K562 (cell line): ENCODE measurements around the gene UBE2L3. TPM values are rescaled to one million over a fixed set of nuclear protein-coding genes. Genes with fewer than 3 reads are reported as not detected.

Experiments
- CBFA2T2 ChIP-seq: fragments of 450-650 bp; conservative IDR thresholded peaks from 2 replicates; pipeline ENCODE4 v1.6.1; 2017; ENCODE audit warnings: mild to moderate bottlenecking
- ESRRB ChIP-seq: fragments of 250-450 bp; sonication (Bioruptor Pico); IDR thresholded peaks from 2 replicates; pipeline ENCODE4 v1.5.0; 2020; ENCODE audit warnings: mild to moderate bottlenecking, moderate library complexity, borderline replicate concordance
- GABPB1 ChIP-seq: sonication (generic); formaldehyde crosslinking; IDR thresholded peaks from 2 replicates; pipeline ENCODE4 v1.8.0; 2022; ENCODE audit warnings: mild to moderate bottlenecking, missing genetic modification reagents
- NELFE ChIP-seq: IDR thresholded peaks from 2 replicates; pipeline ENCODE4 v1.6.1; 2011; ENCODE audit warnings: mild to moderate bottlenecking; ENCODE audit not compliant: insufficient read depth, insufficient read length
- STAG1 ChIP-seq: sonication (generic); formaldehyde crosslinking; IDR thresholded peaks from 2 replicates; pipeline ENCODE4 v1.5.0; 2020; ENCODE audit warnings: missing genetic modification reagents, borderline replicate concordance
- polyA plus RNA-seq, 8 experiments: library from polyadenylated mRNA; depleted of rRNA in 4 of 8; stranded (reverse) in 5 of 8; unstranded in 3 of 8; fragments of >200 nt; fragmentation: Nextera tagmentation in 2 of 8; fragmentation: Illumina TruSeq in 1 of 8; extraction: Ambion mirVana in 2 of 8; extraction: Trizol in 1 of 8; gene quantifications; 2 replicates each; pipeline versions ENCODE4 v1.2.1 to v1.2.3, GENCODE V29; 2011 to 2014; ENCODE audit warnings: inconsistent platforms in 1 of 8, missing spikeins in 1 of 8
- total RNA-seq, 7 experiments: library from RNA; depleted of rRNA in 6 of 7; stranded (reverse); fragments of >200 nt in 6 of 7; fragmentation: Illumina TruSeq in 2 of 7; extraction: Trizol in 2 of 7; gene quantifications; 2 replicates each; pipeline versions ENCODE4 v1.2.1 to v1.2.3, GENCODE V29; 2011 to 2021; ENCODE audit warnings: low replicate concordance in 1 of 7
- TF ChIP-seq, protein P1 (sequence below): sonication (generic); formaldehyde crosslinking; IDR thresholded peaks from 2 replicates; pipeline ENCODE4 v1.8.0; 2022; ENCODE audit warnings: missing genetic modification reagents, mild to moderate bottlenecking, borderline replicate concordance
- TF ChIP-seq, protein P2 (sequence below), 2 experiments: fragments of 450-650 bp; conservative IDR thresholded peaks; 2 replicates each; pipeline ENCODE4 v1.6.1; 2017; ENCODE audit warnings: mild to moderate bottlenecking in 2 of 2, moderate library complexity in 2 of 2
- TF ChIP-seq, protein P3 (sequence below): sonication (generic); formaldehyde crosslinking; IDR thresholded peaks from 2 replicates; pipeline ENCODE4 v1.8.1; 2022; ENCODE audit warnings: missing genetic modification reagents

UBE2L3 gene
- total and polyA plus RNA-seq, 9 of the 15 experiments (the other 6 are each of a cell fraction or from before 2014, with no cell fraction given), result 215 to 625 (median 285) TPM

DNA sequence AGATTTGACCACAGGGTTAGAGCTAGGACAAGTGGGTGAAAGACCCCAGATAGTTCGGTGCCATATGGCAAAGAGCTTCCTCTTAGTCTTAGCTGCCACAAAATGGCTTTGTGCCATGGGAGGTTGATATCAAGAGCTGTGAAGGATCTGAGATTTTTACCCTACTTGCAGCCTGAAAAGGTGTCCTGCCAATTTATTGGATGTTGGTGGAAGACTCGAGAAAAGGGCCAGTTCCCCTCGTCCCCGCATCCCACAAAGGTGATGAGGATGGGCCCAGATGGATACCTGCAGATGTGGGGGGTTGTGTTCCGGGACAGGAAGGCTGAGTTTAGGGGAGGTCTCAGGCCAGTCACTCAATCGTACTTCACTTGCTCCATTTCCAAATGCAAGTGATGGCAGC, 35.1 kb downstream of the UBE2L3 start (continued):
- 0 out of 2 replicates have a peak, but pooled peaks have one; percentile 24 for TF ChIP-seq STAG1 (CRISPR knock-in tag)
- TF ChIP-seq ESRRB (CRISPR knock-in tag), result no peak
- TF ChIP-seq, protein P1, sequence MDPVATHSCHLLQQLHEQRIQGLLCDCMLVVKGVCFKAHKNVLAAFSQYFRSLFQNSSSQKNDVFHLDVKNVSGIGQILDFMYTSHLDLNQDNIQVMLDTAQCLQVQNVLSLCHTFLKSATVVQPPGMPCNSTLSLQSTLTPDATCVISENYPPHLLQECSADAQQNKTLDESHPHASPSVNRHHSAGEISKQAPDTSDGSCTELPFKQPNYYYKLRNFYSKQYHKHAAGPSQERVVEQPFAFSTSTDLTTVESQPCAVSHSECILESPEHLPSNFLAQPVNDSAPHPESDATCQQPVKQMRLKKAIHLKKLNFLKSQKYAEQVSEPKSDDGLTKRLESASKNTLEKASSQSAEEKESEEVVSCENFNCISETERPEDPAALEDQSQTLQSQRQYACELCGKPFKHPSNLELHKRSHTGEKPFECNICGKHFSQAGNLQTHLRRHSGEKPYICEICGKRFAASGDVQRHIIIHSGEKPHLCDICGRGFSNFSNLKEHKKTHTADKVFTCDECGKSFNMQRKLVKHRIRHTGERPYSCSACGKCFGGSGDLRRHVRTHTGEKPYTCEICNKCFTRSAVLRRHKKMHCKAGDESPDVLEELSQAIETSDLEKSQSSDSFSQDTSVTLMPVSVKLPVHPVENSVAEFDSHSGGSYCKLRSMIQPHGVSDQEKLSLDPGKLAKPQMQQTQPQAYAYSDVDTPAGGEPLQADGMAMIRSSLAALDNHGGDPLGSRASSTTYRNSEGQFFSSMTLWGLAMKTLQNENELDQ (CRISPR knock-in tag), result no peak
- TF ChIP-seq, protein P2, sequence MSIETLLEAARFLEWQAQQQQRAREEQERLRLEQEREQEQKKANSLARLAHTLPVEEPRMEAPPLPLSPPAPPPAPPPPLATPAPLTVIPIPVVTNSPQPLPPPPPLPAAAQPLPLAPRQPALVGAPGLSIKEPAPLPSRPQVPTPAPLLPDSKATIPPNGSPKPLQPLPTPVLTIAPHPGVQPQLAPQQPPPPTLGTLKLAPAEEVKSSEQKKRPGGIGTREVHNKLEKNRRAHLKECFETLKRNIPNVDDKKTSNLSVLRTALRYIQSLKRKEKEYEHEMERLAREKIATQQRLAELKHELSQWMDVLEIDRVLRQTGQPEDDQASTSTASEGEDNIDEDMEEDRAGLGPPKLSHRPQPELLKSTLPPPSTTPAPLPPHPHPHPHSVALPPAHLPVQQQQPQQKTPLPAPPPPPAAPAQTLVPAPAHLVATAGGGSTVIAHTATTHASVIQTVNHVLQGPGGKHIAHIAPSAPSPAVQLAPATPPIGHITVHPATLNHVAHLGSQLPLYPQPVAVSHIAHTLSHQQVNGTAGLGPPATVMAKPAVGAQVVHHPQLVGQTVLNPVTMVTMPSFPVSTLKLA (conservative IDR thresholded peaks at IDR 0.05), result no peak
- no peak for TF ChIP-seq NELFE
- no peak for TF ChIP-seq CBFA2T2
- no peak for TF ChIP-seq GABPB1
- TF ChIP-seq, protein P3, sequence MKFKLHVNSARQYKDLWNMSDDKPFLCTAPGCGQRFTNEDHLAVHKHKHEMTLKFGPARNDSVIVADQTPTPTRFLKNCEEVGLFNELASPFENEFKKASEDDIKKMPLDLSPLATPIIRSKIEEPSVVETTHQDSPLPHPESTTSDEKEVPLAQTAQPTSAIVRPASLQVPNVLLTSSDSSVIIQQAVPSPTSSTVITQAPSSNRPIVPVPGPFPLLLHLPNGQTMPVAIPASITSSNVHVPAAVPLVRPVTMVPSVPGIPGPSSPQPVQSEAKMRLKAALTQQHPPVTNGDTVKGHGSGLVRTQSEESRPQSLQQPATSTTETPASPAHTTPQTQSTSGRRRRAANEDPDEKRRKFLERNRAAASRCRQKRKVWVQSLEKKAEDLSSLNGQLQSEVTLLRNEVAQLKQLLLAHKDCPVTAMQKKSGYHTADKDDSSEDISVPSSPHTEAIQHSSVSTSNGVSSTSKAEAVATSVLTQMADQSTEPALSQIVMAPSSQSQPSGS (CRISPR knock-in tag), result 0 out of 2 replicates have a peak, but pooled peaks have one; percentile 63
